ENCODE results near the gene INAFM1.

Gene INAFM1

DNA sequence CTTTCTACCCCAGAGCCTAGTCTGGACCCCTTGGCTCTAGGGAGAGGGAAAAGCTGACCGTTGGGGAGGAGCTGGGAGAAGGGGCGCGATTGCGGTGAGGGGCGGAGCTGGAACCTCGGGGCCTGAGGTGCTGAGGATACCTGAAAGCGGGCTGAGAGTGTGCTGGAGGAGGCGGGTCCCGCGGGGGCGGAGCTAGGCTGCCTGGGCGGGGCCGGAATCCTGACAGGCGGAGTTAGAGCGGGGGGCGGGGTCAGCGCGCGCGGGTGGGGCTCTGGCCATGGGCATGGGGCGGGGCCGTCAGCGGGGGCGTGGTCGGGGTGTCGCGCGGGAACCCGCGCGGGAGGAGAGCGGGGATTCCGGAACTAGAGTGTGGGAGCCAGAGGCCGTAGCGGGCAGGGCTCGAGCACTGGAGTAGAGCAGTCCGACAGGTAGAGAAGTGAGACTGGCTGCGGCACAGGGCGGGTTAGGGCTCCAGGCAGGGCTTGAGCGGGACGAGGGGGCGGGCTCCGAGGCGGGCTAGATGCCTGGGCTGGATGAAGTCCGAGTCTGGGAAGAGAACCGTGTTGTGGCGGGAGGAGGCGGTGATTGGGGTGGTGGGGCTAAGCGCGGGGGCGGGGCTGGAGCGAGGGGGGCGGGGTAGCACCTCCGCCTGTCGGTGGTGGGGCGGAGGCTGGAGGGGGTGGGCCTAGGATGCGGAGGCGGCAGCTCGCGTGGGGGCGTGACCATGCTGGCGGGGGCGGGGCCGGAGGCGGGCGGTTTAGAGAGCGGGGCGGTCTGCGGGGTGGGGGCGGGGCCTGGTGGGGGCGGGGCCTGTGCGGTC is at the start of gene INAFM1:
Gene INAFM1 (plus strand): TSS at position 815 of the 820 bp plus-strand sequence. CDS start 35 bp downstream, outside the sequence.
- Histone ChIP-seq H3K27me3 (ENCODE audit: control insufficient read depth in 1 of 2, insufficient read depth in 2 of 2, low read length in 2 of 2) (no peaks in the 10 kb centered on the region), H3K27ac (ENCODE audit: low read length) (peak within 1 kb of the TSS; percentile 99), H3K4me3 (ENCODE audit: low read length in 2 of 2) (peak within 1 kb of the TSS; percentile 85 to 88), H3K36me3 (ENCODE audit: control insufficient read depth in 2 of 2, insufficient read depth in 2 of 2, low read length in 2 of 2) (peaks cover 13 to 15% of the 10 kb centered on the region in 2 donors), H3K4me1 (ENCODE audit: control insufficient read depth, insufficient read depth, low read length) (peaks cover 49% of the 10 kb centered on the region), H3K9ac (ENCODE audit: low read length in 2 of 2) (peak within 1 kb of the TSS; percentile 95 to 96), H3K9me3 (ENCODE audit: control insufficient read depth in 2 of 2, low read length in 2 of 2) (no peaks in the 10 kb centered on the region)

DNA sequence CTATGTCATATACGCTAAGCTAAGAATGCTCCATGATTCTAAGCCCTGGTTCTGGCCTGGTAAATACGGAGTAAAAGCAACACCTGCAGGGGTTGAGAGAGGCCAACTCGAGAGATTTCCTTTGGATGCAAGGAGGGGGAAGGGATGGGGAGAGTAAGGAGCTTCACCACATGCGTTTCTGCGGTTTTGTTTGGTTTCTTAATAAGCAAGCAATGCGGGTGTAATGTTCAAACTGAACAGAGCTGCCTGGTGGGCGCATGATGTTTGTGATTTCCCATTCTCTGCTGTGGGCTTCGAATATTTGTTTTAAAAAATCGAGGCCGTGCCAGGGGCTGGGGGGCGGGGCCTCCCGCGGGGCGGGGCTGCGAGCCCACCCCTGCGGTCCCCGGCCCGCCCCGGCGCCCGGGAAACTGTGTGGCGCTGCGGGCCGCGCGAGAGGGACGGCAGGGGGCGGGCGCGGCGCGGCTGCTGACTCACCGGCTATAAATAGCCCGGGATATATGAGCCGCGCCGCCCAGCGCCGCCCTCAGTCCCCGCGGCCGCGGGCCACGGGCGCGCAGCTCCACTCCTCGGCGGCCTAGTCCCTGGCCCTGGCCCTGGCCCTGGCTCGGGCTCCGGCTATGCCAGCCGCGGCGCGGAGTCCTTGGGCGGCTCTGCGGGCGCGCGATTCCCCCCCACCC is 48.8 kb upstream of the INAFM1 start:
- peak overlapping the region; percentile 88 to 92 for H3K9ac ChIP-seq (ENCODE audit: low read length in 2 of 2)
- H3K36me3 ChIP-seq (ENCODE audit: control insufficient read depth in 2 of 2, insufficient read depth in 2 of 2, low read length in 2 of 2): peaks cover 5 to 8% of the 10 kb centered on the region in 2 donors
- H3K4me1 ChIP-seq (ENCODE audit: control insufficient read depth, insufficient read depth, low read length): peaks cover 43% of the 10 kb centered on the region
- no peaks in the 10 kb centered on the region for H3K27me3 ChIP-seq (ENCODE audit: control insufficient read depth in 1 of 2, insufficient read depth in 2 of 2, low read length in 2 of 2)
- peak overlapping the region; percentile 98 for H3K27ac ChIP-seq (ENCODE audit: low read length)
- H3K9me3 ChIP-seq (ENCODE audit: control insufficient read depth in 2 of 2, low read length in 2 of 2): no peaks in the 10 kb centered on the region
- H3K4me3 ChIP-seq (ENCODE audit: low read length in 2 of 2): peak overlapping the region; percentile 73 to 75

DNA sequence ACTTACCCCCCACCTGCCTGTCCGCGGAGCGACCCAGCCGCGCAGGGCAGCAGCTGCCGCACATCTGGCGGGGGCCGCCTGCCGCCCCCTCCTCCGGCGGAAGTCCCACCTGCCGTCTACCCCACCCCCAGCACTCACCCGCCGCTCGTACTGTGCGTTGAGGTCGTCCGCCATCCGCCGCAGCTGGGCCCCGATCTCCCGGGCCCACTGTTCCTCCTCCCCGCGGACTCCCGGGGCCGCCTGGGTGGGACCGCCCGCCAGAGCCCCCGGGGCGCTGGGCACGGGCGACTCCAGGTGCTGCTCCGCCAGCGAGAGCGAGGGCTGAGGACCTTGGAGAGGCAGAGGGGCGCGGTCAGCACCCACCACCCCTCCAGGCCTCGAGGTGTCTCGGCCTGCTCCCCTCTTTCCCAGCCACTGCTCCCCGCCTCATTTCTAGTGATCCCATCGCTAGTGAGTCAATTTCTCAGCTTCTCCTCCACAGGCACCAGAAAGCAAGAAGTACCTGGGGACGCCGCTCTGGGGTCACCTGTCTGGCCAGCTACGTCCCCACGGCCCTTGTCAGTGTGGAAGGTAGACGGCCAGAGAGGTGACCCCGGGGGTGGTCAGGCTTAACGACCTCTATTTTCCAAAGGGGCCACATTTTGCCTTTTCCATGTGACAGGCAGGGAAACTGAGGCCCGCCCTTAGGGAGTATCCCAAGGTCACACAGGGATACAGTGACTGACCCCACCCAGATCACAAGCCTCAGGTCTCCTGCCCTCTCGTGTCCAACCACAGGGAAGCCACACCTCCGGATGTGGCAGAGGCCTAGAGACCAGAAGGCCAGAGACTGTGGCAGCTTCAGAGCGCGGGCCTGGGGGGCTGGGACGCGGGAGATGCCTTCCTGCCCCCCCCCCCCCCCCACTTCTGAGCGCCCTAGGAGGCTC is 48.0 kb upstream of the INAFM1 start:
- peaks cover 48% of the 10 kb centered on the region for H3K4me1 ChIP-seq (ENCODE audit: control insufficient read depth, insufficient read depth, low read length)
- no peaks in the 10 kb centered on the region for H3K9me3 ChIP-seq (ENCODE audit: control insufficient read depth in 2 of 2, low read length in 2 of 2)
- H3K27me3 ChIP-seq (ENCODE audit: control insufficient read depth in 1 of 2, insufficient read depth in 2 of 2, low read length in 2 of 2): no peaks in the 10 kb centered on the region

DNA sequence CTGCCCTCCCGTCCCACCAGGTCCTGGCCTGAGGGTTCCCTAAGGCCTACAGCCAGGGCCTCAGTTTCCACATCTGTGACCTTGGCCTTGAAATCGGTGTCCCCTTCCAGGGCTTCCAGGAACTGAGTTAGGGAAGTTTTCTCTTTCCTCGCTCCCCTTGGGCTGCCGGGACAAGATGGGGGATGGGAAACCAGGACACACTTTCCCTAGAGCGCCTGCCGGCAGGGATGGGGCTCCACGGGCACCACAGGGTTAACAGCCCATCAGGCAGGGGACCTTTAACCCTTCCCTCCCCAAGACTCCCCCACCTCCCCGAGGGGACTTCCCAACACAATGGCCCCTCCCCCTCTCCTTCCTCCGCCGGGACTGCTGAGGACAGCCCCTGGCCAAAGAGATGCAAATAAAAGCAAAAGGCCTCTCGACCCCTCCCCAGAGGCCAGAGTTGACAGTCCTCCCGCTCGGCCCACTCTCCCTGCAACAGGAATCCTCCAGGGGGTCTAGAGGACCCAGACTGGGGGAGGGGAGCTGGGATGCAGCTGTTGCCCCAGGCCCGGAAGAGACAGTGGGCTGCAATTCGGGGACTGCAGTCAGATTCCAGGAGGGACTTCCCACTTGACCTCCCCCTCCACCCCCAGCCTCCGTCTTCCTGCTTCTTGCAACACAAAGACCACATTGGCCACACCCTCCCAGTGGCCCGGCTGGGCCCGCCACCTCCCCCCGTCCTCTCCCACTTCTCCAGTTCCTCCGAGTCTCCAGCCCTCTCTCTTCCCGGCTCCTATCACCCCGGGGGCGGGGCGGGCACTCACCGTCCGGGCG is 47.1 kb upstream of the INAFM1 start:
- Histone ChIP-seq H3K27ac (ENCODE audit: low read length) (peak overlapping the region; percentile 98), H3K27me3 (ENCODE audit: control insufficient read depth in 1 of 2, insufficient read depth in 2 of 2, low read length in 2 of 2) (no peaks in the 10 kb centered on the region), H3K4me1 (ENCODE audit: control insufficient read depth, insufficient read depth, low read length) (peaks cover 53% of the 10 kb centered on the region), H3K4me3 (ENCODE audit: low read length in 2 of 2) (peak overlapping the region; percentile 73 to 75), H3K9me3 (ENCODE audit: control insufficient read depth in 2 of 2, low read length in 2 of 2) (no peaks in the 10 kb centered on the region), H3K9ac (ENCODE audit: low read length in 2 of 2) (peak overlapping the region; percentile 88 to 92), H3K36me3 (ENCODE audit: control insufficient read depth in 2 of 2, insufficient read depth in 2 of 2, low read length in 2 of 2) (peaks cover 0 to 2% of the 10 kb centered on the region in 2 donors)

More for the DNA sequence above, 48.0 kb upstream of the INAFM1 start:
- Histone ChIP-seq H3K36me3 (ENCODE audit: control insufficient read depth in 2 of 2, insufficient read depth in 2 of 2, low read length in 2 of 2) (peaks cover 3 to 5% of the 10 kb centered on the region in 2 donors), H3K4me3 (ENCODE audit: low read length in 2 of 2) (peak overlapping the region; percentile 73 to 75), H3K9ac (ENCODE audit: low read length in 2 of 2) (peak overlapping the region; percentile 88 to 92), H3K27ac (ENCODE audit: low read length) (peak overlapping the region; percentile 98)

DNA sequence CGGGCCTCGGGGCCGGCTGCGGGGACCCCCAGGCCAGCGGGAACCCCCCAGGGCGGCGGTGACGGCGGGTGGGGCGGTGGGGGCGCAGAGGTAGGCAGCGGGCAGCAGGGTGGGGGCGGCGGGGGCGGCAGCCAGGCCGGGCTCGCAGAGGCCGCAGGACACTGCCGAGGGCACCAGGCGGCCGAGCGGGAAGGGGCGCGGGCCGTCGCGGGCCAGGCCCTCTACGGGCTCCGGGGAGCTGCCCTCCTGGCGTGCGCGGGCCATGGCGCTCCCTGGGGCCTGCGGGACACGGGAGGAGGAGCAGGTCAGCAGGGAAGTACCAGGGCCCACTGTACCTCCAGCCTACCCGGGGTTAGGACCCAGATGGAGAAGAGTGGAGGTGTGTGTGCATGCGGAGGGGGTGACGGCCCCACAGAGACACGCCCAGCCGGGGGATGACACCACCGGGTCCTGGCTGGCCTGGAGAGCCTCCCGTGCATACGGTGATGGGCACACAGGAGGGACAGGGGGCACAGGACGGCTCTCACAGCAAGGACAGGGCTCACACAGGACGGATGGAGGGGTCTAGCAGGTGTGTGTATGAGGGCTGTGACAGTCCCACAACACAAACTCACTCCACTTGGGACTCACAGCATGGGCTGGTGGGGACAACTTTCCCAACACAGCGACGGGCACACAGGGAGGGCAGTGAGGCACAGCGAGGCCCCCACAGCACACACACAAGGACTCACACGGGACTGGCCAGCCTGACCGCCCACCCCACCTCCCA is 46.3 kb upstream of the INAFM1 start:
- H3K36me3 ChIP-seq (ENCODE audit: control insufficient read depth in 2 of 2, insufficient read depth in 2 of 2, low read length in 2 of 2): peaks cover 0 to 2% of the 10 kb centered on the region in 2 donors
- peak overlapping the region; percentile 98 for H3K27ac ChIP-seq (ENCODE audit: low read length)
- H3K9me3 ChIP-seq (ENCODE audit: control insufficient read depth in 2 of 2, low read length in 2 of 2): no peaks in the 10 kb centered on the region
- peaks cover 53% of the 10 kb centered on the region for H3K4me1 ChIP-seq (ENCODE audit: control insufficient read depth, insufficient read depth, low read length)
- peak overlapping the region; percentile 83 to 87 for H3K4me3 ChIP-seq (ENCODE audit: low read length in 2 of 2)
- H3K9ac ChIP-seq (ENCODE audit: low read length in 2 of 2): peak overlapping the region; percentile 21 to 92
- no peaks in the 10 kb centered on the region for H3K27me3 ChIP-seq (ENCODE audit: control insufficient read depth in 1 of 2, insufficient read depth in 2 of 2, low read length in 2 of 2)

DNA sequence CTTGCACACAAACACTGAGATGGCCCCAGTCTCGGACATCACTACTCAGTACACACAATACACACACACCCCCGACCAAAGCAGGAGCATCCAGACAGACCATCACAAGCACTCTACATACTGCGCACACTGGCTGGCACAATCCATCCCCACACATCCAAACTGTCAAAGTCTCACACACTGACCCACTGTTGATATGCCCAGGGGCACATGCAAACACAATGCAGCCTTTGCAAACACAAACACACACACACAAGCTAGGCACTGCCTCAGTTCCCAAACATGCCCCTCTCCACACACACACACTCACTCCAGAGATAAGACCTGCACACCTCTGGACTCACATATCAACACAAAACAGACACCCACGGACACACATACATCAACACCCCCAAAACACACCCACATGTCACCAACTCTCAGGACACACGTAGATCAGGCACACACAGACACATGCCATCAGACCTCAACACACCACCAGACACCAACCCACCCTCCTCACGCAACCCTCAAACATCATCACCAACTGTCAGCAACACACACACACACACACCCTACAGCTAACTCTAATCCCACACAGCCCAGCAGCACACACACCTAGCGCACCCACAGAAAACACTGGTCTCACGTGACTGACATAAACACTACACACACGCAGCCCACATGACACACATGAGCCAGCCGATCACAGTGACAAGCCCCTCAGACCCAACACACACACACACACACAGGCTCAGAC is 45.6 kb upstream of the INAFM1 start:
- Histone ChIP-seq H3K9ac (ENCODE audit: low read length in 2 of 2) (peak overlapping the region; percentile 76 to 92), H3K27me3 (ENCODE audit: control insufficient read depth in 1 of 2, insufficient read depth in 2 of 2, low read length in 2 of 2) (no peaks in the 10 kb centered on the region), H3K27ac (ENCODE audit: low read length) (peak overlapping the region; percentile 98), H3K4me3 (ENCODE audit: low read length in 2 of 2) (peak overlapping the region; percentile 83 to 87), H3K4me1 (ENCODE audit: control insufficient read depth, insufficient read depth, low read length) (peaks cover 53% of the 10 kb centered on the region), H3K36me3 (ENCODE audit: control insufficient read depth in 2 of 2, insufficient read depth in 2 of 2, low read length in 2 of 2) (no peaks in the 10 kb centered on the region), H3K9me3 (ENCODE audit: control insufficient read depth in 2 of 2, low read length in 2 of 2) (no peaks in the 10 kb centered on the region)

DNA sequence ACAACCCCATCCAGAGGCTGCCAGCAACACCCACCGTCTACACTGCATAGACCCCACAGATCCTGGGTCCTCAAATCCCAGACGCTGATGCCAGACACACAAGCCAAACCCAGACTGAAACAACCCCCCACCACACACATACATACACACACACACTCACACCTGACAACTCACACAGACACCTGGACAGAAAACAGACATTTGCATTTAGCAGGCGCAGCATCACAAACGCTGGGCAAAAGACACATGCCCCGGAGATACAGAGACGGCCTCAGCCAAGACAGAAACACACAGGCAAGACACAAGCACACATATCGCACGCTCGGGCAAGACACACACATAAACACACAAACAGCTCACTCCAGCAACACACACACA is 45.0 kb upstream of the INAFM1 start:
- Histone ChIP-seq H3K9ac (ENCODE audit: low read length in 2 of 2) (peak overlapping the region; percentile 76 to 92), H3K4me1 (ENCODE audit: control insufficient read depth, insufficient read depth, low read length) (peaks cover 53% of the 10 kb centered on the region), H3K27ac (ENCODE audit: low read length) (peak overlapping the region; percentile 98), H3K9me3 (ENCODE audit: control insufficient read depth in 2 of 2, low read length in 2 of 2) (no peaks in the 10 kb centered on the region), H3K36me3 (ENCODE audit: control insufficient read depth in 2 of 2, insufficient read depth in 2 of 2, low read length in 2 of 2) (no peaks in the 10 kb centered on the region), H3K4me3 (ENCODE audit: low read length in 2 of 2) (peak overlapping the region; percentile 83 to 87), H3K27me3 (ENCODE audit: control insufficient read depth in 1 of 2, insufficient read depth in 2 of 2, low read length in 2 of 2) (no peaks in the 10 kb centered on the region)

DNA sequence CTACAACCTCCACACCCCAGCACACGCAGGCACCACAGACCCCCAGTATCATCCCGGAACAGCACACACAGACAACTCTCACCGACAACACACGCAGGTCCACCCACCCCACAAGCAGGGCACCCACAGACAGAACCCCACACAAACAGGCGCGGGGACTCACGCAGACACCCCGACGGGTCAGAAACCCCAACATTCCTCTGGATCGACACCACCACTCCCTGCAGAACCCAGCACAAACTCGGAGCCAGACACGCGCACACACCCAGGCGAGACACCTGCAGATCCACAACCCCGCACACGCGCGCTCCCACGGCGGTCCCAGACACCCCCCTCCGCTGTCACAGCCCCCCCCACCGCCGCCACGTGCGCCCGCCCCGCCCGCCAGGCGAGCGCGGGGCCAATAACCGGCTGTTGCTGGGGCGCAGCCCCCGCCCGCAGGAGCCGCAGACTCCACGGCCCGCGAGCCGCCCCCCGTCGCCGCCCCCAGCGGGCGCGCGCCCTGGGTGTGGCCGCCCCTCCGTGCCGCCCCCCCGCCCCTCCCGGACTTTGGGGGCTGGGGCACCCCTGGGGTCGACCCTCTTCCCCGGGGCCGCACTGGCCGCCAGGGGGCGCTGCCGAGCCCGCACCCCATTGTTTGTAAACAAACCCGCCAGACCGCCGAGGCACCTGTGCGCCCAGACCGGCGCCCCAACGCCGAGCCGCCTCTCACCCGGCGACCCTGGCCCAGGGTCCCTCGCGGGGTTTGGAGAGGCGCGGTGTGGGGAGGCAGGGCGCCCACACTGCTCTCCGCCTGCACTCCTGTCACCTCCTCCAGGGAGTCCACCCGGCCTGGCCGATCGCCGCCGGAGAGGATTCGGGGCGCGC is 44.4 kb upstream of the INAFM1 start:
- no peaks in the 10 kb centered on the region for H3K36me3 ChIP-seq (ENCODE audit: control insufficient read depth in 2 of 2, insufficient read depth in 2 of 2, low read length in 2 of 2)
- H3K9me3 ChIP-seq (ENCODE audit: control insufficient read depth in 2 of 2, low read length in 2 of 2): no peaks in the 10 kb centered on the region
- peak overlapping the region; percentile 98 for H3K27ac ChIP-seq (ENCODE audit: low read length)
- H3K27me3 ChIP-seq (ENCODE audit: control insufficient read depth in 1 of 2, insufficient read depth in 2 of 2, low read length in 2 of 2): no peaks in the 10 kb centered on the region
- H3K9ac ChIP-seq (ENCODE audit: low read length in 2 of 2): peak overlapping the region; percentile 76 to 92
- H3K4me3 ChIP-seq (ENCODE audit: low read length in 2 of 2): peak overlapping the region; percentile 83 to 87
- peaks cover 53% of the 10 kb centered on the region for H3K4me1 ChIP-seq (ENCODE audit: control insufficient read depth, insufficient read depth, low read length)
